HUES48 (cell line): ENCODE measurements around the gene CDCP1.
"Not testable (repeated sequence)": the region's sequence is repeated elsewhere in the genome, so short reads cannot be mapped to it uniquely, and the experiment has no call there.

Experiments used
- H3K27ac ChIP-seq: one replicate; pipeline ENCODE4 v1.7.0; 2013; ENCODE audit warnings: low read depth, low read length, inconsistent platforms
- H3K27me3 ChIP-seq: 2 replicates; pipeline ENCODE4 v1.6.1; 2013; ENCODE audit warnings: mild to moderate bottlenecking, low read length; ENCODE audit not compliant: control insufficient read depth, insufficient read depth
- H3K36me3 ChIP-seq: 2 replicates; pipeline ENCODE4 v1.6.1; 2013; ENCODE audit warnings: low read length; ENCODE audit not compliant: control insufficient read depth, insufficient read depth
- H3K4me1 ChIP-seq: 2 replicates; pipeline ENCODE4 v1.6.1; 2013; ENCODE audit warnings: mild to moderate bottlenecking, low read length; ENCODE audit not compliant: control insufficient read depth, insufficient read depth
- H3K4me3 ChIP-seq: 2 replicates; pipeline ENCODE4 v1.5.1; 2013; ENCODE audit warnings: mild to moderate bottlenecking, low read depth, low read length
- H3K9ac ChIP-seq: 2 replicates; pipeline ENCODE4 v1.6.1; 2013; ENCODE audit warnings: mild to moderate bottlenecking, low read depth, low read length, moderate library complexity
- H3K9me3 ChIP-seq: 2 replicates; pipeline ENCODE4 v1.6.1; 2013; ENCODE audit warnings: low read length; ENCODE audit not compliant: control insufficient read depth, insufficient read depth

Gene CDCP1

DNA sequence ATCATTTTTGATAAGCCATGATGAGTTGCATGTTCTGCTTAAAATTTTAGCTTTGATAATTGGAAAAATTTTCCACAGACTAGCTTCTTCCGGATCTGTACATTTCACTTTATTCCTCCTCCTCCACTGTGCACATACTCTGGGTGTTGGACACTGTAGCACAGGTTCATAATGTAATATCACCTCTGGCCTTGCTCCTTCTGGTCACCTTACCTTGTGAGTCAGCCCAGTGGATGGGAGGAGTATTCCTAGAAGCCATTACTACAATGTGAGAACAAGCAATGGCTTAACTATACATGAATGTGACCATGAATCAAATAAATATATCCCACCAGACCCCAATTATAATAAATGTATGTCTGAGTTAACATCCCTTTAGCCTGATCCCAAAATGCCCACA lies 6.1 kb upstream of the CDCP1 start:
- H3K27ac ChIP-seq = no peak overlapping the region
- no peaks in the 10 kb centered on the region for H3K9me3 ChIP-seq
- no peak overlapping the region for H3K9ac ChIP-seq
- H3K4me1 ChIP-seq = no peaks in the 10 kb centered on the region
- H3K36me3 ChIP-seq = no peaks in the 10 kb centered on the region
- no peak overlapping the region for H3K4me3 ChIP-seq
- peaks cover 9% of the 10 kb centered on the region for H3K27me3 ChIP-seq

DNA sequence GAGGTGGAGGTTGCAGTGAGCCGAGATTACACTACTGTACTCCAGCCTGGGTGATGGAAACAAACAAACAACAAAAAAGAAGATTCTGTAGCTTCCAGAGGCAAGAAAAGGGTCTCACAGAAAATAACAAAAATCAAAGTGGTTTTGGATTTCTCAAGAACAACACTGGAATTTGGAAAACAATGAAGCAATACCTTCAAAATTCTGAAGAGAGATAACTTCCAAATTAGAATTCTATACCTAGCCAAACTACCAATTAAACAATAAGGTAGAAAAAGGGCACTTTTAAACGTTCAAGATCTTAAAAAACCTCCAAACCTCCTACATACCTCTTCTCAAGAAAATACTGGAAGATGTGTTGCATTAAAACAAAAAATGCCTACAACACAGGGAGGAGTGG lies 4.9 kb upstream of the CDCP1 start:
- peaks cover 20% of the 10 kb centered on the region for H3K27me3 ChIP-seq
- H3K9ac ChIP-seq = no peak overlapping the region
- no peak overlapping the region for H3K27ac ChIP-seq
- H3K4me3 ChIP-seq = no peak overlapping the region
- no peaks in the 10 kb centered on the region for H3K36me3 ChIP-seq
- no peaks in the 10 kb centered on the region for H3K9me3 ChIP-seq
- H3K4me1 ChIP-seq = peaks cover 2% of the 10 kb centered on the region; the same call in 1 of the 2 replicates

DNA sequence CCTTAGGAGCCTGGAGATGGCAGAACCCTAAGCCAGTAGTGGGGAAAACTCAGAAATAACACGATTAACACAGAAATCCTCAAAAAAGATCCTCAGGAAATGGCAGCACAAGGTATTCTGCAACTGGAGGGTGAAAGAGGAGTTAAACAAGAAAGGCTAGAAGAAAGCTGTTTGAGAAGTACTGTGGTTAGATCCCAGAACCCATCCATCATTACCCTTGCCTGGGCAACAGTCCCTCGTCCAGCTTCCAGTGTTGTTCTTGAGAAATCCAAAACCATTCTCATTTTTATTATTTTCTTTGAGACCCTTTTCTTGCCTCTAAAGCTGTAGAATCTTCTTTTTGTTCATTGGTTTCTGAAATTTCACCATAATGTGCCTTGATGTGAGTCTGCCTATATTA lies 2.7 kb upstream of the CDCP1 start:
- Histone ChIP-seq H3K9me3 (no peaks in the 10 kb centered on the region), H3K36me3 (no peaks in the 10 kb centered on the region), H3K27ac (no peak overlapping the region), H3K9ac (no peak overlapping the region), H3K4me3 (no peak overlapping the region), H3K4me1 (peaks cover 7% of the 10 kb centered on the region), H3K27me3 (peaks cover 41% of the 10 kb centered on the region)

DNA sequence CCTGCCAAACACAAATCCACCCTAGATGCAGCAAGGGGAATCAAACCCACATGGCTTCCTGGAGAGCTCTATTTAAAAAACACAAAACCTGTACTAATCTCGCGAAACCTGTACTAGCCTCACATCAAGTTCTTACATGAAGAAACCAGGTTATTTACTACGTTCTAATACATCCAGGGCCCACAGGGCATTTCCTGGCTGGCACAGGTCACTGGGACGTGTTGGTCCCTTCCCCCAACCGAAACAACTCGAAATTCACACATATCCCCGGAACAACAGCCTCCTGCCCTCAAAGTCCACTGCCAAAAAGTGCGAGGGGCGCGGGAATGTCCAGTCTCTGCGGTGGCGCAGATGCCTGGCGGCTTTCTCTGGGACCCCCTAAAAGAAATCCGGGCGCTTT lies 955 bp downstream of the CDCP1 start:
- no peak overlapping the region for H3K27ac ChIP-seq
- peaks cover 42% of the 10 kb centered on the region for H3K27me3 ChIP-seq
- peak overlapping the region; percentile 73 for H3K9ac ChIP-seq

DNA sequence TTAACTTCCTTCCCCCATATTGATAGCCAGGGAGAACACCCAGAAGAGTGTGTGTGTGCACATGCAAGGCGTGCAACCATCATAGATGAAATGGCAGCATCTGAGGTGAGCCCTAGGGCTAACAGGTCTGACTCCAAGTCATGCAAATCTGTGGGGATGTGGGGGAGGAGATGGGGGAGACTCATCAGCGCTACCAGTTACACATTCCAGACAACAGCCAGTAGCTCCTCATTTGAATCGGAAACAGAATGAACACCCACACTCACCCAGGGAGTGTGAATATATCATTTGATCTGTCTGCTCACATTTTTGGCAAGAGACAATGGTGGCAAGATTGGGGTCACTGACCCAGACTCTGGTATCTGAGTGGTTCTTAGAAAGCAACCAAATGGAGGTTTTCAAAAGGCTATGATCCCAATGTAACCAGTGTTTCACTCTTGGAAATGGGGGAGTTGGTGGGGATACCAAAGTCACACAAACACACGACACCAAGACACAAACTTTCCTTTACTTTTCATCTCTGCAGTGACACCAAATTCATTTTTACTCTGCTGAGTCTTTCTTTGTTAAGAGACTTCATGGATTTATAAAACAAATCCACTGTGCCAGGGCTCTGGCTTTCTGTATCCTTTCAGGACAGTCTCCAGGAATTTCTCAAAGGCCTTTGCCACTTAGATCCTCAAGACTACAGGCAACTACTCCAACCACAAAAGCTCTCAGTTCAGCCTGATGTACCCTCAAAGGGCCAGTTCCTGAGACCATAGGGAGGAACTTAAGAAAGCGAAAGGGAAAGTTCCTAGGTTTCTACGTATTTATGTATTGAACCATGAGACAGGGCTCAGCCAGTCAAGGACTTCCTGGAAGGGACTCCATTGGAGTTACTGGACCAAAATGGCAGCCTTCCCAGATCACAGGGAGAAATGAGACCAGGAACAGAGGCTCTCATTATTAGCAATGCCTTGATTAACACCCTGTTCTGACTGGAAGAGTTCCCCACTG lies 2.2 kb downstream of the CDCP1 start:
- H3K4me3 ChIP-seq = no peak overlapping the region
- H3K9ac ChIP-seq = no peak overlapping the region
- H3K4me1 ChIP-seq = peaks cover 21% of the 10 kb centered on the region
- H3K36me3 ChIP-seq = no peaks in the 10 kb centered on the region
- no peak overlapping the region for H3K27ac ChIP-seq
- peaks cover 42% of the 10 kb centered on the region for H3K27me3 ChIP-seq
- no peaks in the 10 kb centered on the region for H3K9me3 ChIP-seq

More for the DNA sequence above, 955 bp downstream of the CDCP1 start:
- Histone ChIP-seq H3K4me1 (peaks cover 9% of the 10 kb centered on the region), H3K4me3 (peak overlapping the region; percentile 86), H3K36me3 (no peaks in the 10 kb centered on the region), H3K9me3 (no peaks in the 10 kb centered on the region)

DNA sequence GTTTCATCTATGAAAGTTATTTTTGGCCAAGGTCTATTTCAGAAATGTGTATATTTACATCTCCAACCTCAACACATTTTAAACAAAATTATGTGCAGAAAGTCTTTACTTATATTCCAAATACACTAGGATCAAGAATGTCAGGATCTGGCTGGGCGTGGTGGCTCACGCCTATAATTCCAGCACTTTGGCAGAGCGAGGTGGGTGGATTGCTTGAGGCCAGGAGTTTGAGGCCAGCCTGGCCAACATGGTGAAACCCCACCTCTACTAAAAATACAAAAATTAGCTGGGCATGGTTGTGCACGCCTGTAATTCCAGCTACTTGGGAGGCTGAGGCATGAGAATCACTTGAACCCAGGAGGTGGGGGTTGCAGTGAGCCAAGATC lies 5.4 kb downstream of the CDCP1 start:
- H3K27ac ChIP-seq, H3K36me3 ChIP-seq, H3K4me3 ChIP-seq, H3K9ac ChIP-seq, H3K9me3 ChIP-seq: not testable (repeated sequence)
- H3K27me3 ChIP-seq = peaks cover 19% of the 10 kb centered on the region
- H3K4me1 ChIP-seq = peaks cover 28% of the 10 kb centered on the region

DNA sequence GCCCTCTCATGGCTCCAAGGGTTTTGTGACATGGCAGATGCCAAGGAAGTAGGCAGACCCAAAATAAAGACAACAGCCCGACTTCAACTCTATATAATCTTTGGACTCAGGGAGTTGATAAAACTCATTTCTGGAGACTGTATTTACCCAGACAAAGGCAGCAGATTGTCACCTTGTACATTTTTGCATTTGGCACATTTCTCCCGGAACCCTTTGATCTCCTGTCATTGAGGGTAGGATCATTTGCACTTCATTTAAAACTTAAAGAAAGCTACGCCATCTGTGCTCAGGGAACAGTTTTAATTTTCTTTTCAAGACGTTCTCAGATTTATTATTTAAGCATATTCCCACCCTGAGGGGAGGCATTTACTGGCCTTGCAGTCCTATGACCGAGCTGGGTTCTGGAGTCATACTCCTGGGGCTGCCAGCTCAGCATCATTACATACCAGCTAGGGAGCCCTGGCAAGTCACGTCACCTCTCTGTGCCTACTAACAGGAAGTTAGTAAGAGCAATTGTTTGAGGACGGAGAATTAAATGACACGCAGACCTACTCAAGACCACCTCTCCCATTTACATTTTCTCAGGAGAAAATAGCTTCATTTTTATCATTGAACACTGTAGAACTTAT lies 5.9 kb downstream of the CDCP1 start:
- Histone ChIP-seq H3K4me1 (peaks cover 26% of the 10 kb centered on the region), H3K4me3 (no peak overlapping the region), H3K9me3 (no peaks in the 10 kb centered on the region), H3K27ac (no peak overlapping the region), H3K9ac (no peak overlapping the region), H3K27me3 (peaks cover 14% of the 10 kb centered on the region), H3K36me3 (no peaks in the 10 kb centered on the region)

DNA sequence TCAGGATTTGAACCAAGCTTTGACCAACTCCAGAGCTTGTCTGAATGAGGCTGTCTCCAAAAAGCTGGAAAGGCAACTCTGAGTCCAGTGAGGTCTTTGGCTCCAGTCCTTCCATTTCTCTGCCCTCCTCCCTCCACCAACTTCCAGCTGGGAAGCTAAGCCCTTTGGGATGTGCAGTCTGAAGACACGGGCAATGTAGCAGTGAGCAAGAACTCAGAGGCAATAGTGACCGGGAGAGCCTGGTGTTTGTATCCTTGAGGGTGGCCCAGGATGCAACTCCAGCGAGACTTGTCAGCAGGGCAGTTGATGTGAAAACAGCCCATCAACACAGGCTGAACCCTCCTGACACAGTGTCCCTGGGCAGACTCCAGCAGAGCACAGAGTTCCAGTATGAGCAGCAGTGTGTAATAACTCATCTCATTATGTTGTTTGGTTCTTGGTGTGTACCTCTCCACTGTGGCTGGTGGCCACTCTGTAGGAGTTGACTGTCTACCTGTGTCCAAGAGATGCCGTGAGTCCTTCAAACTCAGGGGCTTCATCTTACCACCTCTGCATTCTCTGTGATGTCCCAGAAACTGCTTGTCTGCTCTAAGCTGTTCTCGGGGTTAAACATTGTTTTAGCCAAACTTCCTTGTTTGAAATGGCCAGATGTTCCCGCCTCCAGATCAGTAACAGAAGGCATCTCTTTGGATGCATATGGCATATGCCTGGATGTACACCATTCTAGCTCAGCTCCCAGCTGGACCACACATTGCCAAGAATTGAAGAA lies 6.6 kb downstream of the CDCP1 start:
- peaks cover 23% of the 10 kb centered on the region for H3K4me1 ChIP-seq

DNA sequence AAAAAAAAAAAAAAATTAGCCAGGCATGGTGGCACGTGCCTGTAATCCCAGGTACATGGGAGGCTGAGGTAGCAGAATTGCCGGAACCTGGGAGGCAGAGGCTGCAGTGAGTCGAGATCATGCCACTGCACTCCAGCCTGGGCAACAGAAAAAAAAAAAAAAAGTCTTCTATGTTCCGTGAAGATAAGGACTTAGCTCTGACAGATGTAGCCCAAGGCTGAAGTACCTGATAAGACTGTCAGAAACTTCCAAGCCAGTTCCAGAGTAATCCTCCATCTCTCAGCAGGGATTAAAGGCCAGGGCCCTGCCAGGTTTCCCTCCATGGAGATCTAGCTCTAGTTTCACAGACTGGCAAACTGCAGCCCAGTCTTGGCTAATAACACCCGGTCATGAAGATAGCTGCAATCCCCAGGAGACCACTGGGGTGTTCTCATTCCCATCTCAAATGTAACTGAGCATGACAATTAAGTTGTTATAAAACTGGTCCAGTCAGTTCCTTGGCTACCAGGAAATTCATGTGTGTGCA lies 8.5 kb downstream of the CDCP1 start:
- no peaks in the 10 kb centered on the region for H3K36me3 ChIP-seq
- H3K9me3 ChIP-seq = no peaks in the 10 kb centered on the region
- no peaks in the 10 kb centered on the region for H3K27me3 ChIP-seq
- H3K27ac ChIP-seq = no peak overlapping the region
- H3K4me1 ChIP-seq = peaks cover 23% of the 10 kb centered on the region
- H3K9ac ChIP-seq = no peak overlapping the region
- no peak overlapping the region for H3K4me3 ChIP-seq

More for the DNA sequence above, 6.6 kb downstream of the CDCP1 start:
- H3K9ac ChIP-seq = no peak overlapping the region
- H3K27me3 ChIP-seq = peaks cover 7% of the 10 kb centered on the region
- H3K4me3 ChIP-seq = no peak overlapping the region
- H3K27ac ChIP-seq = no peak overlapping the region
- no peaks in the 10 kb centered on the region for H3K36me3 ChIP-seq
- no peaks in the 10 kb centered on the region for H3K9me3 ChIP-seq

DNA sequence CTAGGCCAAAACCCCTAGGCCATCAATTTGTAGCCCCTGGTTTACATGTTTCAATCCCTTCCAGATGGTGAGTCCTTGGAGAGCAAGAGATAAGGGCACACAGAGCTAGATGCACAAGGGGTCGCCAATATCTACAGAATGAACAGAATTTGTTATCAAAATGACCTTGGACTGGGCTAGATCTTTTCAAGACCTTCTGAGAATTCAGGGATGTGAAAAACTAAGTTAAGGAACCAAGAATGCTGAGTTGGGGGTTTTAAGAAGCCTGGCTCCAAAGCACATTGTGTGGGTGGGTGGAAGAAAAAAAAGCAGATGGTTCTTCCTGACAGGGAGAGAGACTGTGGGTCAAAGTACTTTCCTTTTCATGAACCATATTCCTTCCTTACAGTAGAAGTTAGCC lies 10.2 kb downstream of the CDCP1 start:
- Histone ChIP-seq H3K27ac (no peak overlapping the region), H3K9me3 (no peaks in the 10 kb centered on the region), H3K4me3 (no peak overlapping the region), H3K36me3 (no peaks in the 10 kb centered on the region), H3K4me1 (peaks cover 23% of the 10 kb centered on the region), H3K27me3 (no peaks in the 10 kb centered on the region), H3K9ac (no peak overlapping the region)
